ENCODE measurements around the gene DNAJC5.

DNA sequence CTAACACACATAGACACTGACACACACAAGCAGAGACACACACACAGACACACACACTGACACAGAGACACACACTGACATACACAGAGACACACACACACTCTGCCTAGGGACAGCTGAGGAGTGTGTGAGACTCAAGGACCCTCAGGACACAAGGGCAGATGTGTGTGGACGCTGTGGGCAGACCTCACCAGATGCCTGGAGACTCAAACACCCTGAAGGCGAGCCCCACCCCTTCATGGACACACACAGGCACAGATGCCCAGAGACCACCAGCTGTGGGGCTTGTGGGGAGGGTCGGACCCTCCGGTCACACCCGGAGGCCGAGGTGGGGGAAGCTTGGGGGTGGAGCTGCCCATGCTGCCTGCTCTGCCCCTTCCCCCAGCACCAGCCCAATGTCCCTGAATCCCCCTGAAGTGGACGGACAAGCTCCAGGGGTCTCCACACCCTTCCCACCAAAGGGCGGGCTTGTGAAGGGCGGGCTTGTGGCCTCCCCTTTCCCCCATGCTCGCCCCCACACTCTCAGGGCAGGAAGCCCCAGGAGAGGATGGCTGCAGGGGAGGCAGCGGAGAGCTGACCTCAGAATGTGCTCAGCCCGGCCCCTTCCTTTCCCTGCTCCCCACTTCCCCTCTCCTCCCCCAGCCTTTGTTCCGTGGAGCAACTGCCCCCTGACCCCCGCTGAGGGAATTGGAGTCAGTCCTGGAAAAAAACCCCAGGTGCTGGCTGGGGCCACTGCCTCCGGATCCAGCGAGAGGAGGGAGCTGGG is 47.5 kb upstream of the DNAJC5 start:
- TF ChIP-seq, protein P1, sequence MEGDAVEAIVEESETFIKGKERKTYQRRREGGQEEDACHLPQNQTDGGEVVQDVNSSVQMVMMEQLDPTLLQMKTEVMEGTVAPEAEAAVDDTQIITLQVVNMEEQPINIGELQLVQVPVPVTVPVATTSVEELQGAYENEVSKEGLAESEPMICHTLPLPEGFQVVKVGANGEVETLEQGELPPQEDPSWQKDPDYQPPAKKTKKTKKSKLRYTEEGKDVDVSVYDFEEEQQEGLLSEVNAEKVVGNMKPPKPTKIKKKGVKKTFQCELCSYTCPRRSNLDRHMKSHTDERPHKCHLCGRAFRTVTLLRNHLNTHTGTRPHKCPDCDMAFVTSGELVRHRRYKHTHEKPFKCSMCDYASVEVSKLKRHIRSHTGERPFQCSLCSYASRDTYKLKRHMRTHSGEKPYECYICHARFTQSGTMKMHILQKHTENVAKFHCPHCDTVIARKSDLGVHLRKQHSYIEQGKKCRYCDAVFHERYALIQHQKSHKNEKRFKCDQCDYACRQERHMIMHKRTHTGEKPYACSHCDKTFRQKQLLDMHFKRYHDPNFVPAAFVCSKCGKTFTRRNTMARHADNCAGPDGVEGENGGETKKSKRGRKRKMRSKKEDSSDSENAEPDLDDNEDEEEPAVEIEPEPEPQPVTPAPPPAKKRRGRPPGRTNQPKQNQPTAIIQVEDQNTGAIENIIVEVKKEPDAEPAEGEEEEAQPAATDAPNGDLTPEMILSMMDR (conservative IDR thresholded peaks at IDR 0.05; ENCODE audit: low read depth, low read length) = no peak
- TF ChIP-seq EZH2 (IDR thresholded peaks at IDR 0.05; ENCODE audit: borderline replicate concordance, low read depth, low read length, poor library complexity, severe bottlenecking) = no peak

All from A673 (cell line).